GM23338 (cell line): ENCODE measurements around the gene CETP.

Experiments used
- EZH2 ChIP-seq: fragments of 200-600 bp; sonication (generic); IDR thresholded peaks from one replicate; pipeline ENCODE4 v1.8.0; 2017; ENCODE audit warnings: antibody characterized with exemption, mild to moderate bottlenecking, low read depth; ENCODE audit not compliant: unreplicated experiment
- EZH2phosphoT487 ChIP-seq: fragments of 200-600 bp; sonication (generic); IDR thresholded peaks from one replicate; pipeline ENCODE4 v1.8.1; 2018; ENCODE audit warnings: antibody characterized with exemption; ENCODE audit not compliant: unreplicated experiment
- JUNB ChIP-seq: IDR thresholded peaks from one replicate; pipeline ENCODE4 v1.6.1; 2016; ENCODE audit warnings: antibody characterized with exemption; ENCODE audit not compliant: unreplicated experiment
- POLR2AphosphoS5 ChIP-seq: IDR thresholded peaks from 2 replicates; pipeline ENCODE4 v1.6.1; 2016; ENCODE audit warnings: antibody characterized with exemption, low read depth
- ZNF114 ChIP-seq: fragments of 250-450 bp; sonication (Bioruptor Pico); IDR thresholded peaks from 2 replicates; pipeline ENCODE4 v1.5.0; 2020; ENCODE audit warnings: mild to moderate bottlenecking, moderate library complexity
- TF ChIP-seq, protein P1 (sequence below), 2 experiments: fragments of 200-600 bp in 1 of 2; sonication (generic) in 1 of 2; conservative IDR thresholded peaks; 2 replicates each; pipeline versions ENCODE4 v1.5.1 to v1.6.1; 2016 to 2017; ENCODE audit warnings: antibody characterized with exemption in 2 of 2, low read depth in 2 of 2, mild to moderate bottlenecking in 2 of 2, moderate library complexity in 1 of 2

DNA sequence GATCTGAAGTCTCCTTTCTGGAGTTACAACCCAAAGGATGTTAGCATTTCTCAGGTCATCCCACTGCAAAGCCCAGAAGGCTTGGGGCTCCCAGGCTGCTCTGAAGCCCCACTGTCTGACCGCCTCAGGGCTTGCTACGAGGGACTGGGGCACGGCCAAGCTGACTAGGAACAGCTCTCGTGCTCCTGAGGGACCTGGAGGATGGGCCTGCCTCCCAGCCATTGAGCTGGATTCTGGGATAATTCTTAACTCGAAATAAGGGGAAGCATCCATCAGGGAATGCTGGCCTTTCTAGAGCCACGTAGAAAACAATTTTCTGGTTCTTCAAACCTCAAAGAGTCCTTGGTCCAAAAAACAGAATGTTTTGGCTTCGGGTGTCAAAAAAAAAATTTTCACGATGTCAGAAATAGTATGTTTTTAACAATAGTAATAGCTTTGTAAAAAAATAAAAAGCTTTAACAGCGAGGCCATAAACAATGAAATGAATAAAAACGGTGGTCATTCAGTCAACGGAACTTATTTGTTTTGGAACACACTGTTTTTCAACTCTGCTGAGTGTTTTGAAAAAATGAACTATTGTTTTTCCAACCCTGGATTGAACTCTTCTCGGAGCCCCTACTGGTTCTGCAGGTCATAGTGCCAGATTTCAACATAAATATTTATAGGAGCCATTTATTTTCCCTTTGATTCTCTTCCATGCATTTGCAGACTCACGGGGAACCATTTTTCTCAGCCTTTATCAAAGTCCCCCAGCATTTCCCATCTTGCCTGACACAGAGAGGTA lies 46.2 kb upstream of the CETP start:
- TF ChIP-seq, protein P1, sequence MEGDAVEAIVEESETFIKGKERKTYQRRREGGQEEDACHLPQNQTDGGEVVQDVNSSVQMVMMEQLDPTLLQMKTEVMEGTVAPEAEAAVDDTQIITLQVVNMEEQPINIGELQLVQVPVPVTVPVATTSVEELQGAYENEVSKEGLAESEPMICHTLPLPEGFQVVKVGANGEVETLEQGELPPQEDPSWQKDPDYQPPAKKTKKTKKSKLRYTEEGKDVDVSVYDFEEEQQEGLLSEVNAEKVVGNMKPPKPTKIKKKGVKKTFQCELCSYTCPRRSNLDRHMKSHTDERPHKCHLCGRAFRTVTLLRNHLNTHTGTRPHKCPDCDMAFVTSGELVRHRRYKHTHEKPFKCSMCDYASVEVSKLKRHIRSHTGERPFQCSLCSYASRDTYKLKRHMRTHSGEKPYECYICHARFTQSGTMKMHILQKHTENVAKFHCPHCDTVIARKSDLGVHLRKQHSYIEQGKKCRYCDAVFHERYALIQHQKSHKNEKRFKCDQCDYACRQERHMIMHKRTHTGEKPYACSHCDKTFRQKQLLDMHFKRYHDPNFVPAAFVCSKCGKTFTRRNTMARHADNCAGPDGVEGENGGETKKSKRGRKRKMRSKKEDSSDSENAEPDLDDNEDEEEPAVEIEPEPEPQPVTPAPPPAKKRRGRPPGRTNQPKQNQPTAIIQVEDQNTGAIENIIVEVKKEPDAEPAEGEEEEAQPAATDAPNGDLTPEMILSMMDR (conservative IDR thresholded peaks at IDR 0.05; ENCODE audit: low read depth in 2 of 2), result no peak
- no peak for TF ChIP-seq ZNF114 (CRISPR knock-in tag)
- no peak for TF ChIP-seq EZH2
- no peak for TF ChIP-seq EZH2phosphoT487
- no peak for TF ChIP-seq JUNB
- no peak for TF ChIP-seq POLR2AphosphoS5
